HCT116 (cell line): Measurements from ENCODE around the gene FAXDC2. TPM values are rescaled to one million over a fixed set of nuclear protein-coding genes. Genes with fewer than 3 reads are reported as not detected.

Experiments
- ATAC-seq: fragments of 200-7000 bp; cut with Tn5 transposase; 2 replicates; pipeline ENCODE4 v1.9.1; 2020; ENCODE audit warnings: mild to moderate bottlenecking, moderate library complexity
- BruUV-seq: library from RNA; stranded (reverse); fragments of 400-500 nt; replicated peaks from 2 replicates; lab custom pipeline; 2021; lab: Mats Ljungman, UMichigan
- CTCF ChIA-PET: fragments of 300-600 bp; sonication (Branson Sonifier 250); formaldehyde crosslinking; loops from one replicate; lab custom pipeline; 2021; ENCODE audit warnings: antibody characterized with exemption; lab: Charles Lee
- POLR2A ChIA-PET: fragments of 300-600, 350-600 bp; sonication (Branson Sonifier 250); formaldehyde crosslinking; loops from one replicate; lab custom pipeline; 2021; ENCODE audit warnings: antibody characterized with exemption; lab: Charles Lee
- RAD21 ChIA-PET, 2 experiments: fragments of 300-600 bp; sonication (Branson Sonifier 250); formaldehyde crosslinking; loops; one replicate each; lab custom pipeline; 2023; ENCODE audit warnings: low total read pairs in 2 of 2; ENCODE audit not compliant: uncharacterized antibody in 2 of 2, unreplicated experiment in 2 of 2, low non-redundant PET in 1 of 2; lab: Charles Lee
- DNase-seq: peaks from one replicate; pipeline ENCODE4 v3.0.0-alpha.2; 2010; ENCODE audit warnings: low read depth, low spot score
- H2AFZ ChIP-seq: fragments of 200-600 bp; shearing (Covaris generic), sonication (generic); 2 replicates; pipeline ENCODE4 v1.6.1; 2017; ENCODE audit warnings: low read depth, mixed run types, mixed read lengths, antibody characterized with exemption, low read length; ENCODE audit not compliant: poor library complexity, severe bottlenecking
- H3K27ac ChIP-seq: 2 replicates; pipeline ENCODE4 v1.5.1; 2012; ENCODE audit warnings: low read depth, low read length
- H3K27me3 ChIP-seq: fragments of 200-600 bp; sonication (generic); 2 replicates; pipeline ENCODE4 v1.6.1; 2016; ENCODE audit warnings: mixed run types, low read length, mixed read lengths; ENCODE audit not compliant: insufficient read depth
- H3K36me3 ChIP-seq, 2 experiments: fragments of 200-500 bp in 1 of 2; fragments of 200-600 bp in 1 of 2; sonication (Bioruptor generic) in 1 of 2; sonication (generic) in 1 of 2; 2 replicates each; pipeline versions ENCODE4 v1.5.1 to v1.6.1; 2014 to 2016; ENCODE audit warnings: low read length in 2 of 2, inconsistent platforms in 1 of 2, mixed read lengths in 1 of 2, mixed run types in 1 of 2; ENCODE audit not compliant: insufficient read depth in 2 of 2, control insufficient read depth in 1 of 2
- H3K4me1 ChIP-seq, 2 experiments: fragments of 200-600 bp in 1 of 2; sonication (generic) in 1 of 2; 2 replicates each; pipeline versions ENCODE4 v1.5.1 to v1.6.1; 2012 to 2017; ENCODE audit warnings: low read length in 2 of 2, inconsistent platforms in 1 of 2, mild to moderate bottlenecking in 1 of 2, mixed read lengths in 1 of 2, mixed run types in 1 of 2, moderate library complexity in 1 of 2; ENCODE audit not compliant: insufficient read depth in 2 of 2, control insufficient read depth in 1 of 2
- H3K4me2 ChIP-seq: fragments of 200-600 bp; sonication (generic); 2 replicates; pipeline ENCODE4 v1.6.1; 2017; ENCODE audit warnings: mixed run types, low read length, mixed read lengths
- H3K4me3 ChIP-seq, 2 experiments: fragments of 200-600 bp in 1 of 2; sonication (generic) in 1 of 2; replicated peaks in 1 of 2; 2 replicates each; pipeline ENCODE4 v1.5.1; 2011 to 2016; ENCODE audit warnings: low read length in 2 of 2, control low read depth in 1 of 2, low read depth in 1 of 2, mild to moderate bottlenecking in 1 of 2, mixed read lengths in 1 of 2, mixed run types in 1 of 2
- H3K79me2 ChIP-seq: fragments of 200-600 bp; sonication (generic); 2 replicates; pipeline ENCODE4 v1.6.1; 2017; ENCODE audit warnings: mild to moderate bottlenecking, mixed run types, low read length, moderate library complexity, mixed read lengths; ENCODE audit not compliant: insufficient read depth
- H3K9ac ChIP-seq: fragments of 200-600 bp; sonication (generic); 2 replicates; pipeline ENCODE4 v1.6.1; 2016; ENCODE audit warnings: low read length, mixed read lengths
- H3K9me2 ChIP-seq: fragments of 200-600 bp; sonication (generic), shearing (Covaris generic); 2 replicates; pipeline ENCODE4 v1.6.1; 2017; ENCODE audit warnings: mixed run types, mild to moderate bottlenecking, moderate library complexity; ENCODE audit not compliant: insufficient read depth
- H3K9me3 ChIP-seq, 2 experiments: fragments of 200-500 bp in 1 of 2; fragments of 200-600 bp in 1 of 2; sonication (Bioruptor generic) in 1 of 2; sonication (generic) in 1 of 2; 2 replicates each; pipeline ENCODE4 v1.6.1; 2014 to 2017; ENCODE audit warnings: low read length in 2 of 2, mixed read lengths in 2 of 2, inconsistent platforms in 1 of 2, low read depth in 1 of 2, mild to moderate bottlenecking in 1 of 2, mixed run types in 1 of 2, moderate library complexity in 1 of 2; ENCODE audit not compliant: control insufficient read depth in 1 of 2, insufficient read depth in 1 of 2
- H4K20me1 ChIP-seq: fragments of 200-600 bp; sonication (generic), shearing (Covaris generic); 2 replicates; pipeline ENCODE4 v1.6.1; 2017; ENCODE audit warnings: mixed run types, mild to moderate bottlenecking, moderate library complexity; ENCODE audit not compliant: insufficient read depth
- ATF3 ChIP-seq: IDR thresholded peaks from 2 replicates; pipeline ENCODE4 v1.6.1; 2012
- CBX3 ChIP-seq: IDR thresholded peaks from 2 replicates; pipeline ENCODE4 v1.6.1; 2012; ENCODE audit warnings: low read depth
- CEBPB ChIP-seq: IDR thresholded peaks from 2 replicates; pipeline ENCODE4 v1.6.1; 2012; ENCODE audit warnings: low read depth
- CTCF ChIP-seq, 3 experiments: fragments of 200-600 bp in 1 of 3; sonication (generic) in 1 of 3; IDR thresholded peaks in 2 of 3; conservative IDR thresholded peaks in 1 of 3; 2 replicates each; pipeline ENCODE4 v1.5.1; 2012 to 2017; ENCODE audit warnings: low read depth in 2 of 3, low read length in 2 of 3, antibody characterized with exemption in 1 of 3, borderline replicate concordance in 1 of 3, control low read depth in 1 of 3, mild to moderate bottlenecking in 1 of 3, mixed read lengths in 1 of 3, mixed run types in 1 of 3, moderate library complexity in 1 of 3; ENCODE audit not compliant: insufficient read depth in 1 of 3
- ELF1 ChIP-seq: IDR thresholded peaks from 2 replicates; pipeline ENCODE4 v1.6.1; 2012; ENCODE audit warnings: low read depth, borderline replicate concordance
- EZH2 ChIP-seq: fragments of 200-600 bp; sonication (generic); IDR thresholded peaks from 2 replicates; pipeline ENCODE4 v1.6.1; 2017; ENCODE audit warnings: antibody characterized with exemption, mixed run types
- JUND ChIP-seq: IDR thresholded peaks from 2 replicates; pipeline ENCODE4 v1.6.1; 2012
- MAX ChIP-seq: IDR thresholded peaks from 2 replicates; pipeline ENCODE4 v1.6.1; 2012
- RAD21 ChIP-seq: IDR thresholded peaks from 2 replicates; pipeline ENCODE4 v1.6.1; 2012; ENCODE audit warnings: low read depth, mild to moderate bottlenecking
- REST ChIP-seq: IDR thresholded peaks from 2 replicates; pipeline ENCODE4 v1.6.1; 2012; ENCODE audit warnings: low read depth
- SIN3A ChIP-seq: IDR thresholded peaks from 2 replicates; pipeline ENCODE4 v1.6.1; 2012; ENCODE audit warnings: low read depth
- SRF ChIP-seq: IDR thresholded peaks from 2 replicates; pipeline ENCODE4 v1.6.1; 2012; ENCODE audit warnings: low read depth
- TCF7L2 ChIP-seq: IDR thresholded peaks from 2 replicates; pipeline ENCODE4 v1.7.0; 2011; ENCODE audit warnings: borderline replicate concordance, inconsistent platforms; ENCODE audit not compliant: insufficient read depth, insufficient read length; ENCODE audit errors: extremely low read depth
- YY1 ChIP-seq: IDR thresholded peaks from 2 replicates; pipeline ENCODE4 v1.6.1; 2011; ENCODE audit warnings: low read length, low read depth, moderate library complexity, mild to moderate bottlenecking; ENCODE audit not compliant: insufficient replicate concordance; ENCODE audit errors: extremely low read depth
- ZBTB33 ChIP-seq: IDR thresholded peaks from 2 replicates; pipeline ENCODE4 v1.6.1; 2011; ENCODE audit warnings: mild to moderate bottlenecking, low read length, moderate library complexity; ENCODE audit not compliant: insufficient replicate concordance; ENCODE audit errors: extremely low read depth
- ZFX ChIP-seq: fragments of 450-650 bp; IDR thresholded peaks from 2 replicates; pipeline ENCODE4 v1.6.1; 2017
- ZNF274 ChIP-seq: fragments of 200-500 bp; sonication (Bioruptor generic); IDR thresholded peaks from 2 replicates; pipeline ENCODE4 v1.6.1; 2014; ENCODE audit warnings: mild to moderate bottlenecking, low read depth, low read length, inconsistent platforms
- intact Hi-C: fragments of 100-400 bp; cut with micrococcal nuclease; formaldehyde crosslinking; loops from 2 replicates; pipeline ENCODE4 v1.10.0; 2022
- total RNA-seq: library from RNA; stranded (reverse); gene quantifications from one replicate; pipeline ENCODE4 v1.2.1, GENCODE V29; 2021; ENCODE audit not compliant: unreplicated experiment

FAXDC2 gene
- total RNA-seq, 1 experiment from 2014 or later, result 0.22 TPM

GRCh38 chr5:154797762-154798161, 52.6 kb downstream of the FAXDC2 start:
- no peaks in the 10 kb centered on the region for H3K9me3 ChIP-seq
- ATAC-seq (no peak), DNase-seq (no peak)
- no peak overlapping the region for H3K4me2 ChIP-seq
- peaks cover 69% of the 10 kb centered on the region in 2 experiments for H3K36me3 ChIP-seq
- ChIA-PET RAD21 (no interaction called here), POLR2A (interaction anchor here (0.8 kb wide), 1 partner anchor 9 kb away, joined by 5 read pairs; no protein-coding TSS in a partner anchor), CTCF (no interaction called here)
- TF ChIP-seq MAX (no peak), CBX3 (no peak), JUND (no peak), ZFX (no peak), RAD21 (no peak), ELF1 (no peak), ATF3 (no peak), ZNF274 (no peak), YY1 (no peak), ZBTB33 (no peak), REST (no peak), SIN3A (no peak), CTCF (IDR thresholded peaks at IDR 0.05 in 2 of 3, conservative IDR thresholded peaks at IDR 0.05 in 1 of 3; ENCODE audit: borderline replicate concordance in 1 of 3, insufficient read depth in 1 of 3, low read depth in 2 of 3, low read length in 2 of 3) (no peak), EZH2 (no peak), TCF7L2 (no peak), CEBPB (no peak), SRF (no peak)
- H3K9ac ChIP-seq, result no peak overlapping the region
- BruUV-seq, result no TSS peak
- H3K27me3 ChIP-seq, result no peaks in the 10 kb centered on the region
- H3K4me1 ChIP-seq, result no peaks in the 10 kb centered on the region
- H2AFZ ChIP-seq, result no peak overlapping the region
- H4K20me1 ChIP-seq, result peaks cover 7% of the 10 kb centered on the region; the same call in 1 of the 2 replicates
- no peaks in the 10 kb centered on the region for H3K9me2 ChIP-seq
- H3K27ac ChIP-seq, result no peak overlapping the region
- H3K4me3 ChIP-seq, result no peak overlapping the region
- peaks cover 74% of the 10 kb centered on the region for H3K79me2 ChIP-seq
- intact Hi-C loops, result no loop called here
